Fibroblast of the aortic adventitia (primary cell): ENCODE results near the gene SYTL1. TPM values are rescaled to one million over a fixed set of nuclear protein-coding genes. Genes with fewer than 3 reads are reported as not detected.
"Not testable (repeated sequence)": the region's sequence is repeated elsewhere in the genome, so short reads cannot be mapped to it uniquely, and the experiment has no call there.

Experiments
- DNase-seq: peaks from one replicate; pipeline ENCODE4 v3.0.0-alpha.2; 2010; ENCODE audit warnings: low read depth
- H3K4me3 ChIP-seq: 2 replicates; pipeline ENCODE4 v1.5.1; 2011; ENCODE audit warnings: low read depth, mild to moderate bottlenecking, control low read depth, low read length, moderate library complexity
- total RNA-seq: library from RNA; depleted of rRNA; stranded (reverse); fragments of >200 nt; gene quantifications from 2 replicates; pipeline ENCODE4 v1.2.3, GENCODE V29; 2012; ENCODE audit warnings: low replicate concordance
- TF ChIP-seq, protein P1 (sequence below): IDR thresholded peaks from 2 replicates; pipeline ENCODE4 v1.5.1; 2011; ENCODE audit warnings: mild to moderate bottlenecking, low read length, control low read depth, inconsistent platforms; ENCODE audit not compliant: insufficient read depth

The SYTL1 gene
- total RNA-seq, 1 donor = 0.09 TPM

DNA sequence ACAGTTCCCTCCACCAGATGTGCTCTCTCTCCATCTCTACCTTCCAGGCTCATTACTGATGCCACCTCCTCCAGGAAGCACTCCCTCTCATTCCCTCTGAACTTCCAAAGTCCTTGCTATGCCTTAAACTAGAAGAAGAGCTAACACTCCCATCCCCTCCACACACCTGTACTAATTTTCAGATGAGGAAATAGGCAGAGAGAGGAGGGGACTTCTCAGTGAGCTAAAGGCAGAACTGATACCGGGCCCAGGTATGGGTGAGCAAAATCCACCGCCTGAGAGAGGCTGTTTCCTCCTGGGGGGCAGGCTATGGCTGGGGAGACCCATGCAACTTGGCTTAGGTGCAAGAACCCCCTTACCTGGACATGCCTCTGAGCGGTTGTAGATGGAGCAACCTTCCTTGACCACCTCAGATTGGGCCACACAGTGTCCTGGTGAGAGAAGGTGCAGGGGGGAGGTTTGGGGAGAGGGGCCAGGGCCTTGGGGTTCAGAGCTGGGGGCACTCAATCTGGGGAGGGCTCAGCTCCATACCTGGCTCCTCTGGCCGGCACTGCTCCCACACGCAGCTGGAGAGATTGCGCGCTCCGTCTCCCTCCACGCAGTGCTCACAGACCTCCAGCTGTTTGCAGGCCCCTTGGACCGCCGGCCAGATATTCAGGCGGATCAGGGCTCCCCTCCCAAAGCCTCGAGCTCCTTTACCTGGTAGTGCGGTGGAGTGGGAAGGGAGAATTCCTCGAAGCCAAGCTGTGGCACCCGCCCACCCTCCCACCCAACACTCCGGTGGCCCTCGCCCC is 40.3 kb downstream of the SYTL1 start:
- no peak overlapping the region for H3K4me3 ChIP-seq
- TF ChIP-seq, protein P1, sequence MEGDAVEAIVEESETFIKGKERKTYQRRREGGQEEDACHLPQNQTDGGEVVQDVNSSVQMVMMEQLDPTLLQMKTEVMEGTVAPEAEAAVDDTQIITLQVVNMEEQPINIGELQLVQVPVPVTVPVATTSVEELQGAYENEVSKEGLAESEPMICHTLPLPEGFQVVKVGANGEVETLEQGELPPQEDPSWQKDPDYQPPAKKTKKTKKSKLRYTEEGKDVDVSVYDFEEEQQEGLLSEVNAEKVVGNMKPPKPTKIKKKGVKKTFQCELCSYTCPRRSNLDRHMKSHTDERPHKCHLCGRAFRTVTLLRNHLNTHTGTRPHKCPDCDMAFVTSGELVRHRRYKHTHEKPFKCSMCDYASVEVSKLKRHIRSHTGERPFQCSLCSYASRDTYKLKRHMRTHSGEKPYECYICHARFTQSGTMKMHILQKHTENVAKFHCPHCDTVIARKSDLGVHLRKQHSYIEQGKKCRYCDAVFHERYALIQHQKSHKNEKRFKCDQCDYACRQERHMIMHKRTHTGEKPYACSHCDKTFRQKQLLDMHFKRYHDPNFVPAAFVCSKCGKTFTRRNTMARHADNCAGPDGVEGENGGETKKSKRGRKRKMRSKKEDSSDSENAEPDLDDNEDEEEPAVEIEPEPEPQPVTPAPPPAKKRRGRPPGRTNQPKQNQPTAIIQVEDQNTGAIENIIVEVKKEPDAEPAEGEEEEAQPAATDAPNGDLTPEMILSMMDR = no peak
- DNase-seq = no peak

DNA sequence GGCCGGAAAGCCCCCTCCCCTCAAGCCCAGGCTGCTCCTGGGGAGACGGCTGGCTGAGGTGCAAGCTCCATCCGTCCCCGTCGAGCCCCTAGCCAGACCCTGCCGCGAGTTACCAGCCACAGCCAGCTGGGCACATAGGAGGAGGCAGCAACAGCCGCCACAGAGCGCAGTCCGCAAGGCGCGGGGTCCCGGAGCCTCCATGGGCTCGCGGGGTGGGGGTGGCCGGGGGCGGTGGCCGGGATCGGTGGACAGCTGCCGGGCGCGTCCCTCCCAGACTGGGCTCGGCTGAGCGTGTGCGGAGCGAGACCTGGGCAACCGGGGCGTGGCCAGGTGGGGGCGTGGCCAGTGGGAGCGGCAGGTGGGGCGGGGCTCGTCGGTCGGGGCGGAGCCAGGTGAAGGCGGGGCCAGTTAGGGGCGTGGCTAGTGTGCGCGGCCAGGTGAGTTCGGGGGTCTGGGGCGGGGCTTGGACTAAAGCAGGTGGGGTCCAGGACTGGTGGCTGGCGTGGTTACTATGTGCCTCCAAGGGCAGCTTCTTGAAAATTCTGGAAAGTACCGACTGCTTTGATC is 41.3 kb downstream of the SYTL1 start, which contains the start of gene CD164L2:
TSS of gene CD164L2 (minus strand) at position 295 of the 567 bp plus-strand sequence. CDS start at position 201, 94 bp downstream.
- DNase-seq = no peak
- no peak within 1 kb of the TSS for H3K4me3 ChIP-seq
- TF ChIP-seq, protein P1 = no peak

DNA sequence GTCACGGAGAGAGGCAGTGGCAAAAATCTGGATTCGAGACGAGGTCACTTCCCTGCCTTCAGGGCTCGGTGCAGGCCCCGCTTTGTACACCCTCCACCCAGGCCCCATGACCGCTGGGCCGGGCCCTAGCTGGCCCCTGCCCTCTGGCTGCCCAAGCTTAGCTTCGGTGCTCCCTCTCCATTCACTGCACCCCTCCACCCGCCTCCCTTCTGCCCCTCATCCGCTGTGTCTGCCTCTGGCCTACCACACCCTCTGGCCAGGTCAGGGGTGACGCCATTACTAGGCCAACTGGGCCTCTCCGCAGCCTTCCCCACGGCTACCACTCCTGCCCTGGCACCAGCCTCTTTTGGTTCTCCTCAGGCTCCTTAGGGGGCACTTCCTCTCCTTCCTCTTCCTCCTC is 41.8 kb downstream of the SYTL1 start:
- no peak for DNase-seq
- H3K4me3 ChIP-seq = no peak overlapping the region
- TF ChIP-seq, protein P1 = no peak

DNA sequence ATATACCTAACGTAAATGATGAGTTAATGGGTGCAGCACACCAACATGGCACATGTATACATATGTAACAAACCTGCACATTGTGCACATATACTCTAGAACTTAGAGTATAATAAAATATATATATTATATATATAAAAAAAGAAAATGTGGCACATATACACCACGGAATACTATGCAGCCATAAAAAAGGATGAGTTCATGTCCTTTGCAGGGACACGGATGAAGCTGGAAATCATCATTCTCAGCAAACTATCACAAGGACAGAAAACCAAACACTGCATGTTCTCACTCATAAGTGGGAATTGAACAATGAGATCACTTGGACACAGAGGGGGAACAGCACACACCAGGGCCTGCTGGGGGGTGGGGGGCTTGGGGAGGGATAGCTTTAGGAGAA is 43.0 kb downstream of the SYTL1 start:
- H3K4me3 ChIP-seq, DNase-seq: not testable (repeated sequence)

GRCh38 chr1:27388337-27389005 is 46.6 kb downstream of the SYTL1 start:
- no peak overlapping the region for H3K4me3 ChIP-seq
- TF ChIP-seq, protein P1 = peak; percentile 93
- peak; percentile 50 for DNase-seq

DNA sequence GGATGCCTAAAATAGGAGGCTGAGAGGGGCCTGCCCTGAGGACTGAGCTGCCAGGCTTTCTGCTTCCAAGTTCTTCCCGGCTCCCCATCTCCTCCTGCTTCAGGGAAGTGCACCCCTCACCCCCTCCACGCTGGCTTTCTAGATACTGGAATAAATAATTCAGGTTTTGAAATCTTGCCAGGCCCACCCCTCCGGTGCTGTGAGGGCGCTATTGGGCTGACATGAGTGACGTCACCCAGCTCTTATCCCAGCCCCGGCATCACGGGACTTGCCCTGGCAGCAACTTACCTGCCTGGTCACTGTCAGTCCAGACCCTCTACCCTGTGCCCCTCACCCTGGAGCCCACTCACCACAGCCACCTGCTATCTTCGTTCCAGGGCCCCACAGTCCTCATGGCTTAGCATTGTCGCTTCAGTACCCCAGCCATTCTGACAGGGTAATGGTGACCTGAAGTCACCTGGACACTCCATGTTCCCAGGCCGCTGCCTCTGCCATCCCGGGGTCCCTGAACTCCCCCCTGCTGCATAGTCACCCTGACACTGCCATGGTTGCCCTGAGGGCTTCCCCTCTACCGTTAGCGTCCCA is 49.8 kb downstream of the SYTL1 start:
- peak; percentile 64 for DNase-seq
- H3K4me3 ChIP-seq = peak overlapping the region; percentile 71
- TF ChIP-seq, protein P1 = no peak
